ENCODE measurements around the gene MTUS2.

- TF ChIP-seq CTCF (IDR thresholded peaks at IDR 0.05) (no peak), POLR2A (IDR thresholded peaks at IDR 0.05) (no peak)
Observed at GRCh38 chr13:29505511-29505910, 685.4 kb downstream of the MTUS2 start.

All from suprapubic skin (tissue), 3 donors.